GM12892 (cell line): ENCODE data around the gene CACNG3.

Experiments
- POLR2A ChIP-seq: IDR thresholded peaks from 2 replicates; pipeline ENCODE4 v1.6.1; 2011; ENCODE audit warnings: low read depth, low read length, control low read depth
- POLR2AphosphoS5 ChIP-seq: IDR thresholded peaks from 2 replicates; pipeline ENCODE4 v1.6.1; 2011; ENCODE audit warnings: low read depth, low read length, control low read depth

GRCh38 chr16:24272379-24272778 is 16.2 kb downstream of the CACNG3 start:
- no peak for TF ChIP-seq POLR2A
- no peak for TF ChIP-seq POLR2AphosphoS5
